Measurements from ENCODE around the gene CFDP1. TPM values are rescaled to one million over a fixed set of nuclear protein-coding genes. Genes with fewer than 3 reads are reported as not detected.
A peak's percentile ranks its signal among the peaks of the same experiment; 100 is the strongest.

The CFDP1 gene
- total RNA-seq, 1 experiment from 2014 or later: 77.6 TPM

DNA sequence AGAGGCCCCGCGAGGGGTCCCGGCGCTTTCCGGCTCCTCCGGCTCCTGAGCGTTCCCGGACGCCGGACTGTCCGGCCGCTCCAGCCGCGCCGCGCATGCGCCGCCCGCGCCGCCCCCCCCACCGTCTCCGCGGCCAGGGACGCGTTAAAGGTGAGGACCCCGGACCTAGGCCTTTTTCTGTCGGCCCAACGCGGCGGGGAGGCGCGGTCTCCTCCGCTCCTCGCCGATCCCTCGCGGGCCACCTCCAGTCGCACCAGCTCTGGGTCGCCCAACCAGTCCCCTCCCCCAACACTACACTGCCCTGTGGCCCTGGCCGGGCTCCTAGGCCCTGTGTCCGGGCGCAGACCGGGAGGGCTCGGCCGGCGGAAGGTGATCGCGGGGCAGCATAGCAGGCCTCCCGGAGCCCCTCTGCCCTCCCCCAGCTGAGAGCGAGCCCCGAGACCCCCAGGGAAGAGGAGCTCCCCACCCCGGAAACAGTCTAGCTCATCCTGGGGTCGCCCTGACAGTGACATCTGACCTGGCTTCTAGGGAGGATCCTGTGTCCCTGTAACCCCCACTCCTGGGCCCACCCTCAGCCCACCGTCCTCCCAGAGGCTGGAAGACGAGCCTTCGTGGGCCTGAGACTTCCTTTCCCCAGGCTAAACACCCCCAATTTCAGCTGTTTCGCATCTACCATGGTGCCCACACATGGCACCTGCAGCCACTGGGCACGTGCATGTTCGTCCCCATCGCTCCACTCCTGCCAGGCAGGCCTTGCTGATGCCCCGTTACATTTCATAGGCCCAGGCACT is 167.2 kb downstream of the CFDP1 start:
- BruUV-seq (replicated peaks): TSS peak; percentile 80
- ChIA-PET POLR2A (interaction anchor here (0.5 to 1.5 kb wide), 3 partner anchors 15 to 69 kb away, joined by 4 to 10 read pairs (median 7); partner anchors contain the start of gene BCAR1), CTCF (interaction anchor here (0.8 to 1.9 kb wide), 4 partner anchors 13 to 119 kb away, joined by 3 to 17 read pairs (median 4); no protein-coding TSS in a partner anchor)
- Mint-ChIP-seq H3K36me3 (ENCODE audit: insufficient read depth, unreplicated experiment) (peaks cover 22% of the 10 kb centered on the region), H3K4me1 (ENCODE audit: low read depth, unreplicated experiment) (peaks cover 21% of the 10 kb centered on the region), H3K27ac (ENCODE audit: unreplicated experiment) (peak overlapping the region; percentile 95), H3K9me3 (ENCODE audit: unreplicated experiment) (no peaks in the 10 kb centered on the region), H3K27me3 (ENCODE audit: insufficient read depth, unreplicated experiment) (no peaks in the 10 kb centered on the region), H3K4me3 (ENCODE audit: unreplicated experiment) (peak overlapping the region; percentile 82)
- Histone ChIP-seq H3K4me1 (peaks cover 46% of the 10 kb centered on the region), H3K27me3 (replicated peaks; ENCODE audit: control insufficient read depth, insufficient read depth, low read length) (no peaks in the 10 kb centered on the region), H3K9me3 (no peaks in the 10 kb centered on the region), H3K36me3 (ENCODE audit: control insufficient read depth, insufficient read depth, low read length) (peaks cover 5% of the 10 kb centered on the region; the same call in 1 of the 2 replicates), H3K4me3 (ENCODE audit: low read depth, low read length) (peak overlapping the region; percentile 89)
- TF ChIP-seq, protein P1, sequence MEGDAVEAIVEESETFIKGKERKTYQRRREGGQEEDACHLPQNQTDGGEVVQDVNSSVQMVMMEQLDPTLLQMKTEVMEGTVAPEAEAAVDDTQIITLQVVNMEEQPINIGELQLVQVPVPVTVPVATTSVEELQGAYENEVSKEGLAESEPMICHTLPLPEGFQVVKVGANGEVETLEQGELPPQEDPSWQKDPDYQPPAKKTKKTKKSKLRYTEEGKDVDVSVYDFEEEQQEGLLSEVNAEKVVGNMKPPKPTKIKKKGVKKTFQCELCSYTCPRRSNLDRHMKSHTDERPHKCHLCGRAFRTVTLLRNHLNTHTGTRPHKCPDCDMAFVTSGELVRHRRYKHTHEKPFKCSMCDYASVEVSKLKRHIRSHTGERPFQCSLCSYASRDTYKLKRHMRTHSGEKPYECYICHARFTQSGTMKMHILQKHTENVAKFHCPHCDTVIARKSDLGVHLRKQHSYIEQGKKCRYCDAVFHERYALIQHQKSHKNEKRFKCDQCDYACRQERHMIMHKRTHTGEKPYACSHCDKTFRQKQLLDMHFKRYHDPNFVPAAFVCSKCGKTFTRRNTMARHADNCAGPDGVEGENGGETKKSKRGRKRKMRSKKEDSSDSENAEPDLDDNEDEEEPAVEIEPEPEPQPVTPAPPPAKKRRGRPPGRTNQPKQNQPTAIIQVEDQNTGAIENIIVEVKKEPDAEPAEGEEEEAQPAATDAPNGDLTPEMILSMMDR (IDR thresholded peaks at IDR 0.05; ENCODE audit: insufficient read depth in 1 of 2, low read depth in 1 of 2, low read length in 1 of 2, severe bottlenecking in 1 of 2, unreplicated experiment in 1 of 2): peak in 1 of 2 experiments; percentile 19
- DNase-seq: peak; percentile 94 to 96
- intact Hi-C loops (cut with micrococcal nuclease; ENCODE audit: unreplicated experiment): loop anchor here (1.0 to 2.0 kb wide), 3 partner anchors 15 to 45 kb away; partner anchors contain the start of gene BCAR1

DNA sequence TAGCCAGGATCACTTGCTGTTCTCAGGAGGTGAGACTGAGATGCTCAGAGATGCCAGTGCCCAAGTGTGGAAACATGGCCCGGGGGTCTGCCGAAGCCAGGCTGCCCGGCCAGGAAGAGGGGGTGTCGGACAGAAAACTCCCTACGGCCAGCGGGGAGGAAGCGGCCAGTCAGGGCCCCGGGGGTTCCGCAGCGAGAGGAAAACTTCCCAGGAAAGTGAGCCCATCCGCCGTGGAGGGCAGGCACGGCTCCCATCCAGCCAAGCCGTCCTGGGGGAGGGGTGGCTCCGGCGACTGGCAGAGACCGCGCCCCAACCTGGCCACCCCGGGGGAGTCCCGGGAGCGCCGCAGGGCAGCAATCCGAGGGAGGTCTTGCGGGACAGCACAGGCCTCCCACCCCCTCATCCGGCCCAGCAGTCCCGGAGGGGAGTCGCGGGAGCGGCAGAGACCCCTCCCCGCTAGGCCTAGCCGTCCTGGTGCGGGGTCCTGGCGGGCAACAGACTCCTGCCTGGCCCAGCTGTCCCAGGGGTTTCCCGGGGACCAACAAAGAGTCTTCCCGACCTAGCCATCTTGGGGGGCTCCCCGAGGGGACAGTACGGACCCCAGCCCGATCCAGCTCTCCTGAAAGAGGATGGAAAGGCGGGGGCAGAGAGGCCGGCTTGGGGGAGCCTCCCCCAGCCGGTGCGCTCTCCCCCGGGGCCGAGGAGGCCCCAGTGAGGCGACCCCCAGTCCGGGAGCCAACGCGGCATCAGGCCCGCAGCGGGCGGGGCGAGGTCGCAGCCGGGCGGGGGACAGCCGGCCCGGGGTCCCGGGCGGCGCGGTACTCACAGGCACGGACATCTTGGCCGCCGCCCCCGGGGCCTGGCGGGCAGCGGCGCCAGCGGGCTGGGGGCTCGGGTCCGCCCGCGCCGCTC is 168.0 kb downstream of the CFDP1 start:
- TF ChIP-seq, protein P1 (IDR thresholded peaks at IDR 0.05; ENCODE audit: insufficient read depth in 1 of 2, low read depth in 1 of 2, low read length in 1 of 2, severe bottlenecking in 1 of 2, unreplicated experiment in 1 of 2): no peak
- ChIA-PET CTCF (interaction anchor here (0.8 to 1.9 kb wide), 3 partner anchors 31 to 120 kb away, joined by 3 to 17 read pairs (median 4); no protein-coding TSS in a partner anchor), POLR2A (interaction anchor here (0.5 to 1.5 kb wide), 4 partner anchors 14 to 139 kb away, joined by 3 to 10 read pairs (median 6); partner anchors contain the start of gene BCAR1)
- peaks cover 27% of the 10 kb centered on the region for H3K4me1 Mint-ChIP-seq (ENCODE audit: low read depth, unreplicated experiment)
- intact Hi-C loops (cut with micrococcal nuclease; ENCODE audit: unreplicated experiment): loop anchor here (2.0 kb wide), 1 partner anchor 46 kb away; no protein-coding TSS in a partner anchor
- peak overlapping the region; percentile 95 for H3K27ac Mint-ChIP-seq (ENCODE audit: unreplicated experiment)
- peak overlapping the region; percentile 82 for H3K4me3 Mint-ChIP-seq (ENCODE audit: unreplicated experiment)
- no peaks in the 10 kb centered on the region for H3K9me3 Mint-ChIP-seq (ENCODE audit: unreplicated experiment)
- H3K4me1 ChIP-seq: peaks cover 46% of the 10 kb centered on the region
- no peaks in the 10 kb centered on the region for H3K27me3 ChIP-seq (replicated peaks; ENCODE audit: control insufficient read depth, insufficient read depth, low read length)
- H3K27me3 Mint-ChIP-seq (ENCODE audit: insufficient read depth, unreplicated experiment): no peaks in the 10 kb centered on the region
- DNase-seq: peak in 1 of 2 experiments; percentile 57
- peaks cover 22% of the 10 kb centered on the region for H3K36me3 Mint-ChIP-seq (ENCODE audit: insufficient read depth, unreplicated experiment)
- BruUV-seq (replicated peaks): no TSS peak
- no peaks in the 10 kb centered on the region for H3K9me3 ChIP-seq
- peaks cover 5% of the 10 kb centered on the region; the same call in 1 of the 2 replicates for H3K36me3 ChIP-seq (ENCODE audit: control insufficient read depth, insufficient read depth, low read length)
- peak overlapping the region; percentile 89 for H3K4me3 ChIP-seq (ENCODE audit: low read depth, low read length)

Measured in Caco-2 (cell line).